Endothelial cell of umbilical vein (primary cell): ENCODE results near the gene FBXO44. TPM values are rescaled to one million over a fixed set of nuclear protein-coding genes. Genes with fewer than 3 reads are reported as not detected.

Experiments used
- BruUV-seq: library from RNA; stranded (reverse); fragments of 400-500 nt; replicated peaks from 2 replicates; lab custom pipeline; 2021; lab: Mats Ljungman, UMichigan
- CTCF ChIA-PET: fragments of 300-600, 350-600 bp; sonication (Branson Sonifier 250); formaldehyde crosslinking; loops from one replicate; lab custom pipeline; 2021; ENCODE audit warnings: antibody characterized with exemption, inconsistent platforms; lab: Charles Lee
- POLR2A ChIA-PET: fragments of 300-600, 350-600 bp; sonication (Branson Sonifier 250); formaldehyde crosslinking; loops from one replicate; lab custom pipeline; 2021; ENCODE audit warnings: antibody characterized with exemption, inconsistent platforms; lab: Charles Lee
- DNase-seq: peaks from one replicate; pipeline ENCODE4 v3.0.0-alpha.2; 2011; ENCODE audit warnings: low read depth, low spot score
- FAIRE-seq: peaks from 2 replicates; lab custom pipeline; 2011; peaks lifted over from hg19 to GRCh38; lab: Jason Lieb, UNC
- H2AFZ ChIP-seq: 2 replicates; pipeline ENCODE4 v1.6.0; 2012; ENCODE audit warnings: low read depth, low read length, control low read depth, inconsistent platforms
- H3K27ac ChIP-seq: 2 replicates; pipeline ENCODE4 v1.5.1; 2011; ENCODE audit warnings: low read depth, mild to moderate bottlenecking, control low read depth, low read length, moderate library complexity; ENCODE audit not compliant: insufficient read depth
- H3K27me3 ChIP-seq, 2 experiments: 2 replicates each; pipeline versions ENCODE4 v1.6.0 to v1.6.1; 2011; ENCODE audit warnings: low read length in 2 of 2, mixed read lengths in 1 of 2; ENCODE audit not compliant: control insufficient read depth in 2 of 2, insufficient read depth in 2 of 2
- H3K36me3 ChIP-seq, 2 experiments: 2 replicates in 1 of 2; 3 replicates in 1 of 2; pipeline ENCODE4 v1.5.1; 2011; ENCODE audit warnings: low read length in 2 of 2, mild to moderate bottlenecking in 1 of 2, moderate library complexity in 1 of 2; ENCODE audit not compliant: control insufficient read depth in 2 of 2, insufficient read depth in 2 of 2; ENCODE audit errors: extremely low read depth in 1 of 2
- H3K4me1 ChIP-seq: 3 replicates; pipeline ENCODE4 v1.5.1; 2011; ENCODE audit warnings: mild to moderate bottlenecking, low read length; ENCODE audit not compliant: control insufficient read depth, insufficient read depth; ENCODE audit errors: extremely low read depth
- H3K4me2 ChIP-seq: 2 replicates; pipeline ENCODE4 v1.6.1; 2011; ENCODE audit warnings: low read length, control low read depth, mixed read lengths; ENCODE audit not compliant: insufficient read depth
- H3K4me3 ChIP-seq, 3 experiments: fragments of 200-600 bp in 1 of 3; sonication (generic), shearing (Covaris generic) in 1 of 3; replicated peaks in 1 of 3; 2 replicates each; pipeline ENCODE4 v1.5.1; 2011 to 2016; ENCODE audit warnings: control low read depth in 3 of 3, low read length in 3 of 3, mild to moderate bottlenecking in 2 of 3, inconsistent platforms in 1 of 3, low read depth in 1 of 3, moderate library complexity in 1 of 3; ENCODE audit not compliant: insufficient read depth in 1 of 3
- H3K79me2 ChIP-seq: 2 replicates; pipeline ENCODE4 v1.6.0; 2012; ENCODE audit warnings: low read length, inconsistent platforms; ENCODE audit not compliant: control insufficient read depth, insufficient read depth
- H3K9ac ChIP-seq: replicated peaks from 2 replicates; pipeline ENCODE3; 2011; ENCODE audit warnings: low read length, control low read depth; ENCODE audit not compliant: insufficient read depth; ENCODE audit errors: extremely low read depth
- H3K9me1 ChIP-seq: replicated peaks from 3 replicates; pipeline ENCODE4 v1.6.0; 2011; ENCODE audit warnings: mild to moderate bottlenecking, low read length; ENCODE audit not compliant: control insufficient read depth, insufficient read depth; ENCODE audit errors: extremely low read depth
- H3K9me3 ChIP-seq: replicated peaks from 2 replicates; pipeline ENCODE4 v1.5.1; 2012; ENCODE audit warnings: low read length, inconsistent platforms; ENCODE audit not compliant: control insufficient read depth, insufficient read depth
- H4K20me1 ChIP-seq: replicated peaks from 2 replicates; pipeline ENCODE3; 2011; ENCODE audit warnings: mild to moderate bottlenecking, low read length; ENCODE audit not compliant: control insufficient read depth, insufficient read depth; ENCODE audit errors: extremely low read depth
- CTCF ChIP-seq, 2 donors: IDR thresholded peaks; 1 replicate in 1 of 2; 2 replicates in 1 of 2; pipeline ENCODE4 v1.5.1; 2011; ENCODE audit warnings: low read length in 2 of 2, mild to moderate bottlenecking in 2 of 2, moderate library complexity in 2 of 2, control low read depth in 1 of 2, inconsistent platforms in 1 of 2, low read depth in 1 of 2; ENCODE audit not compliant: insufficient read depth in 1 of 2; ENCODE audit errors: extremely low read depth in 1 of 2
- EZH2 ChIP-seq: IDR thresholded peaks from 2 replicates; pipeline ENCODE4 v1.6.1; 2012; ENCODE audit warnings: borderline replicate concordance, low read depth, mild to moderate bottlenecking, moderate library complexity, low read length, inconsistent platforms; ENCODE audit not compliant: severe bottlenecking
- FOS ChIP-seq: IDR thresholded peaks from 2 replicates; pipeline ENCODE4 v1.6.1; 2011; ENCODE audit warnings: mild to moderate bottlenecking, low read length, moderate library complexity, borderline replicate concordance; ENCODE audit not compliant: insufficient read depth
- GATA2 ChIP-seq: IDR thresholded peaks from 2 replicates; pipeline ENCODE4 v1.7.0; 2011; ENCODE audit warnings: low read depth, mild to moderate bottlenecking, moderate library complexity, mixed read lengths, low read length; ENCODE audit not compliant: insufficient read length, insufficient read depth
- JUN ChIP-seq: IDR thresholded peaks from 2 replicates; pipeline ENCODE4 v1.6.1; 2011; ENCODE audit warnings: borderline replicate concordance, low read depth; ENCODE audit not compliant: insufficient read length, insufficient read depth
- MAX ChIP-seq: IDR thresholded peaks from 2 replicates; pipeline ENCODE4 v1.6.1; 2011; ENCODE audit not compliant: insufficient read depth, insufficient read length
- MYC ChIP-seq: IDR thresholded peaks from one replicate; pipeline ENCODE4 v1.6.1; 2011; ENCODE audit warnings: mild to moderate bottlenecking, low read depth, low read length
- POLR2A ChIP-seq: IDR thresholded peaks from 2 replicates; pipeline ENCODE4 v1.6.1; 2012; ENCODE audit warnings: low read depth, mild to moderate bottlenecking, control low read depth, low read length
- POLR2AphosphoS5 ChIP-seq: IDR thresholded peaks from 2 replicates; pipeline ENCODE4 v1.6.1; 2012; ENCODE audit warnings: low read depth, mild to moderate bottlenecking, control low read depth, low read length, moderate library complexity; ENCODE audit not compliant: insufficient read depth
- dilution Hi-C: fragments of 300-500 bp; cut with MboI; formaldehyde crosslinking; loops from one replicate; pipeline ENCODE4 v1.15.0; 2019; ENCODE audit warnings: low sequenced_read_pairs; ENCODE audit not compliant: extremely low pct_ligation_motif_present
- intact Hi-C: fragments of 100-400 bp; cut with micrococcal nuclease; formaldehyde crosslinking; loops from one replicate; pipeline ENCODE4 v1.10.0; 2022
- polyA plus RNA-seq, 4 experiments: library from polyadenylated mRNA; depleted of rRNA in 3 of 4; stranded (reverse) in 3 of 4; unstranded in 1 of 4; fragments of >200 nt; gene quantifications; 2 replicates each; pipeline versions ENCODE4 v1.2.1 to v1.2.3, GENCODE V29; 2011 to 2012; ENCODE audit warnings: missing spikeins in 1 of 4
- total RNA-seq: library from RNA; stranded (reverse); gene quantifications from 2 replicates; pipeline ENCODE4 v1.2.3, GENCODE V29; 2021

FBXO44 gene
- total and polyA plus RNA-seq, 2 donors (not counting 3 experiments of a cell fraction or from before 2014, with no cell fraction given), result 16.8 to 22.5 TPM

- ChIA-PET CTCF (interaction anchor here (0.7 to 1.5 kb wide), 4 partner anchors 9 to 46 kb away, joined by 3 to 6 read pairs (median 4); partner anchors contain the start of gene FBXO6), POLR2A (interaction anchor here (0.5 kb wide), 1 partner anchor 346 kb away, joined by 3 read pairs; the partner anchor contains the start of gene MIIP)
- H3K4me1 ChIP-seq, result no peaks in the 10 kb centered on the region
- peaks cover 0 to 14% of the 10 kb centered on the region in 2 experiments for H3K36me3 ChIP-seq
- dilution Hi-C loops (no loop called here), intact Hi-C loops (no loop called here)
- BruUV-seq, result no TSS peak
- FAIRE-seq, result no peak
- H3K4me2 ChIP-seq, result no peak overlapping the region
- H3K9me3 ChIP-seq, result no peaks in the 10 kb centered on the region
- H4K20me1 ChIP-seq, result no peaks in the 10 kb centered on the region
- no peaks in the 10 kb centered on the region for H3K27me3 ChIP-seq
- no peak for TF ChIP-seq JUN
- TF ChIP-seq CTCF (IDR thresholded peaks at IDR 0.05; ENCODE audit: extremely low read depth in 1 of 2, insufficient read depth in 1 of 2, low read depth in 1 of 2, low read length in 2 of 2), result no peak
- no peak for TF ChIP-seq GATA2
- no peak for TF ChIP-seq POLR2AphosphoS5
- TF ChIP-seq MAX, result no peak
- no peak for TF ChIP-seq FOS
- no peak for TF ChIP-seq EZH2
- TF ChIP-seq POLR2A, result no peak
- no peak for TF ChIP-seq MYC
- no peaks in the 10 kb centered on the region for H3K79me2 ChIP-seq
- no peak overlapping the region for H3K9ac ChIP-seq
- H3K9me1 ChIP-seq, result no peaks in the 10 kb centered on the region
- no peak overlapping the region for H2AFZ ChIP-seq
- DNase-seq, result no peak
- H3K4me3 ChIP-seq, result no peak overlapping the region
- no peak overlapping the region for H3K27ac ChIP-seq
Observed at GRCh38 chr1:11673089-11673769, 18.6 kb downstream of the FBXO44 start.
